ENCODE measurements around the gene FAM131B. TPM values are rescaled to one million over a fixed set of nuclear protein-coding genes. Genes with fewer than 3 reads are reported as not detected.

Gene FAM131B
- total RNA-seq, 2 donors from 2014 or later, result 0.08 to 0.48 TPM

- no peaks in the 10 kb centered on the region for H3K36me3 ChIP-seq
- no peak for DNase-seq (ENCODE audit: low spot score)
- H3K27me3 ChIP-seq, result no peaks in the 10 kb centered on the region
These were observed 10.9 kb downstream of the FAM131B start for GRCh38 chr7:143351574-143351973.

GRCh38 chr7:143351060-143351459, 11.5 kb downstream of the FAM131B start:
- Histone ChIP-seq H3K36me3 (no peaks in the 10 kb centered on the region), H3K27ac (no peak overlapping the region), H3K4me3 (no peak overlapping the region), H3K4me1 (no peaks in the 10 kb centered on the region), H3K9me3 (no peaks in the 10 kb centered on the region), H3K27me3 (no peaks in the 10 kb centered on the region)
- no peak for TF ChIP-seq CTCF (IDR thresholded peaks at IDR 0.05)
- no peak for DNase-seq (ENCODE audit: low spot score)

More at GRCh38 chr7:143351574-143351973, 10.9 kb downstream of the FAM131B start:
- TF ChIP-seq CTCF (IDR thresholded peaks at IDR 0.05), result no peak
- no peak overlapping the region for H3K27ac ChIP-seq
- H3K9me3 ChIP-seq, result no peaks in the 10 kb centered on the region
- no peak overlapping the region for H3K4me3 ChIP-seq
- H3K4me1 ChIP-seq, result no peaks in the 10 kb centered on the region

- no peak overlapping the region for H3K4me3 ChIP-seq
- no peak for TF ChIP-seq CTCF (IDR thresholded peaks at IDR 0.05)
- peaks cover 0 to 4% of the 10 kb centered on the region in 2 donors for H3K4me1 ChIP-seq
- H3K36me3 ChIP-seq, result no peaks in the 10 kb centered on the region
- no peaks in the 10 kb centered on the region for H3K27me3 ChIP-seq
- no peaks in the 10 kb centered on the region for H3K9me3 ChIP-seq
- H3K27ac ChIP-seq, result no peak overlapping the region
- DNase-seq (ENCODE audit: low spot score), result no peak
These were observed 14.6 kb downstream of the FAM131B start for GRCh38 chr7:143347950-143348349.

GRCh38 chr7:143346018-143346417, 16.5 kb downstream of the FAM131B start:
- no peak for DNase-seq (ENCODE audit: low spot score)
- H3K4me3 ChIP-seq, result no peak overlapping the region
- H3K27me3 ChIP-seq, result no peaks in the 10 kb centered on the region
- no peak for TF ChIP-seq CTCF (IDR thresholded peaks at IDR 0.05)
- no peaks in the 10 kb centered on the region for H3K36me3 ChIP-seq
- H3K4me1 ChIP-seq, result peaks cover 0 to 4% of the 10 kb centered on the region in 2 donors
- H3K27ac ChIP-seq, result no peak overlapping the region
- H3K9me3 ChIP-seq, result no peaks in the 10 kb centered on the region

GRCh38 chr7:143345428-143345900, 17.0 kb downstream of the FAM131B start:
- Histone ChIP-seq H3K4me1 (peaks cover 0 to 4% of the 10 kb centered on the region in 2 donors), H3K27ac (no peak overlapping the region), H3K9me3 (no peaks in the 10 kb centered on the region), H3K4me3 (peak overlapping the region in 1 of 2 donors; percentile 17), H3K36me3 (no peaks in the 10 kb centered on the region), H3K27me3 (no peaks in the 10 kb centered on the region)
- peak in 1 of 2 donors; percentile 62 for TF ChIP-seq CTCF (IDR thresholded peaks at IDR 0.05)
- DNase-seq (ENCODE audit: low spot score), result no peak

- H3K27me3 ChIP-seq, result no peaks in the 10 kb centered on the region
- no peaks in the 10 kb centered on the region for H3K36me3 ChIP-seq
- no peak for TF ChIP-seq CTCF (IDR thresholded peaks at IDR 0.05)
- no peak overlapping the region for H3K27ac ChIP-seq
- no peaks in the 10 kb centered on the region for H3K9me3 ChIP-seq
- no peak for DNase-seq (ENCODE audit: low spot score)
- H3K4me1 ChIP-seq, result peaks cover 0 to 4% of the 10 kb centered on the region in 2 donors
- H3K4me3 ChIP-seq, result no peak overlapping the region
These were observed 18.9 kb downstream of the FAM131B start for GRCh38 chr7:143343596-143343995.
